HK-2 (cell line): ENCODE results near the gene ARHGAP45.

ENCODE experiments used
- DNase-seq: peaks from one replicate; pipeline ENCODE4 v3.0.0-alpha.2; 2018; ENCODE audit not compliant: unreplicated experiment

Gene ARHGAP45

GRCh38 chr19:1131718-1132551 lies 65.0 kb downstream of the ARHGAP45 start:
- no peak for DNase-seq

DNA sequence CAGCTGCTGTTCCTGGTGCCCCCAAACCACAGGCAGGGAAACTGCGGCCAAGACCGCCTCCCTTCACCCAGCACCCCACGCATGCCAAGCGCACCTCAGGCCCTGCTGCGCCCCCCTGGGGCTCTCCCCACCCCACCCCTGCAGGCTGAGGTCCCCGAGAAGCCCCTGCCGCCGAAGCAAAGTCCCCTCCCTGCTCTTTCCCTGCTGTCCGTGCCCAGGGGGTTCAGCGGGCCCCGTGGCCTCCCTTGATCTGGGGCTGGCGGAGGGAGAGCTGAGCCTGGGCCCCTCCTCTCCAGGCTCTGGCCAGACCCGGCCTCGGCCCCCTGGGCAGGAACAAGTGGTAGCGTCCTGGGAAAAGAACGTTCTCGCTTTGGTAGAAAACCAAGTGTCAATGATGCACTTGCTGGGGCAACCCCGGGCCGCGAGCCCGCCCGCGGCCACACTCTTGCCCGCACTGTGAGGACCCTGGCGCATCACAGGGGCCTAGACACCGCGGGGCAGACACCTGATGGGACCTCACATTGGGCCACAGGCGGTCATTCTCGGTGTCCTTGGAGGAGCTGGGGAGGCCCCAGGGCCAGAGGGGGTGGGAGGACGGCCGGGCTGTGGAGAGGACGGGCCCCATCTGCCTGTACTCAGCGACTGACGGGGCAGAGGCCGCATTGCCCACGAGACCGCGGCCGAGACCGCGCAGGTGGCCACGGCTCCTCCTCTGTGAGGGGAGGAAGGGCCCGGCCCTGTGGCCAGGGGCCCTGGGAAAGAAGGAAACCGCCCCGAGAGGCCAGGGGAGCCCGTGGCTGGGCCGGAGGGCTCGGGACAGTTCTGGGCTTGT lies 65.8 kb downstream of the ARHGAP45 start:
- DNase-seq, result no peak

GRCh38 chr19:1133471-1133929 lies 66.5 kb downstream of the ARHGAP45 start:
- no peak for DNase-seq

GRCh38 chr19:1134431-1134830 lies 67.5 kb downstream of the ARHGAP45 start:
- no peak for DNase-seq

- DNase-seq, result no peak
Measured at GRCh38 chr19:1135454-1135853, 68.5 kb downstream of the ARHGAP45 start.

DNA sequence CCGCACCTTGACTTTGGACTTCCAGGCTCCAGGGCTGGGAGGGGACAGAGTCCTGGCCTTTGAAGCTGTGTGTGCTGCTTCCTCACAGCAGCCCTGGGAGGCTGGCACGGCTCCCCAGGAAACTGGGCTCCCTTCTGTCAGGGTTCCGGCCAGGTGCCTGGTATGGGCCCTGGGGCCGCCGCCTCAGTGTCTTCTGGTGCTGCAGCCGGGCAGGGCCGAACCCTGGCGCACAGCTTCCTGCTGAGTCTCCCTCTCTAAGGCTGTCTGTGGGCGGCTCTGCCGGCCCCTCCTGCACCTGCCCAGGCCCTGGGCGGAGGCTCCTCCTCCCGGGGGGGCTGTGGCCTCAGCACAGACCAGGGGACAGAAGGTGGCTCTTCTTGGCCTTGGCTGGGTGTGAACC lies 69.2 kb downstream of the ARHGAP45 start:
- DNase-seq, result no peak
